Islet precursor cell (in vitro differentiated cells): Measurements from ENCODE around the gene LMTK2.
"Not testable (repeated sequence)": the region's sequence is repeated elsewhere in the genome, so short reads cannot be mapped to it uniquely, and the experiment has no call there.

Experiments
- DNase-seq: peaks from one replicate; pipeline ENCODE4 v3.0.0-alpha.2; 2018

Gene LMTK2

GRCh38 chr7:98107313-98107721 lies 655 bp downstream of the LMTK2 start:
- no peak for DNase-seq

GRCh38 chr7:98110249-98111022 lies 3.8 kb downstream of the LMTK2 start:
- DNase-seq: no peak

- no peak for DNase-seq
Measured at GRCh38 chr7:98112077-98112476, 5.4 kb downstream of the LMTK2 start.

GRCh38 chr7:98115746-98116525 lies 9.3 kb downstream of the LMTK2 start:
- DNase-seq: no peak

DNA sequence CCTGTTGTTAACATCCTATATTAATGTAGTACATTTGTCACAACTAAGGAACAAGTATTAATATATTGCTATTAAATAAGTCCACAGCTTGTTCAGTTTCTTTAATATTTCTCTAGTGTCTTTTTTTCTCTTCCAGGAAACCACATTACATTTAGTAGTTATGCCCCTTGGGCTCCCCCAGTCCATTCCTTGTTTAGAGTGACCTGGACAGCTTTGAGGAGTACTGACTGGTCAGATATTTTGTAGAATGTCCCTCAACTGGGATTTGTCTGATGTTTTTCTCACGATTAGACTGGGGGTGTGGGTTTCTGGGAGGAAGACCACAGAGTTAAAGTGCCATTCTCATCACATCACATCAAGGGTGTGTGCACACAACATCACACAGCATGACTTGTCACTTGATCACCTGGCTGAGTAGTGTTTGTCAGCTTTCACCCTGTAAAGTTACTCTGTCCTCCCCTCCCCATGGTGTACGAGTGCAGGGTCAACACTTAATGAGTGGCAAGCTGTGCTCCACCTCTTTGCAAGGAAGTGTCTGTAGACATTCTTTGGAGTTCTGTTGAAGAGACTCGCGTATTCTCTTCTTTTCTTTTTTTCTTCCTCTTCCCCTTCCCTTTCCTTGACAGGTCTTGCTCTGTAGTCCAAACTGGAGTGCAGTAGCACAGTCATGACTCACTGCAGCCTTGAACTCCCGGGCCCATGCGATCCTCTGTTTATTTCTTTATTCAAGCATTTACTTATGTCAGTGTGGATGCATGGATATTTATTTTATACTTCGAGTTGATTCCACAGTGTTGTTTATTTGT lies 10.2 kb downstream of the LMTK2 start:
- DNase-seq: no peak

- DNase-seq: no peak
Measured at GRCh38 chr7:98119256-98119918, 12.7 kb downstream of the LMTK2 start.

GRCh38 chr7:98120559-98120958 lies 13.9 kb downstream of the LMTK2 start:
- no peak for DNase-seq

GRCh38 chr7:98121388-98121787 lies 14.7 kb downstream of the LMTK2 start:
- not testable (repeated sequence) for DNase-seq

DNA sequence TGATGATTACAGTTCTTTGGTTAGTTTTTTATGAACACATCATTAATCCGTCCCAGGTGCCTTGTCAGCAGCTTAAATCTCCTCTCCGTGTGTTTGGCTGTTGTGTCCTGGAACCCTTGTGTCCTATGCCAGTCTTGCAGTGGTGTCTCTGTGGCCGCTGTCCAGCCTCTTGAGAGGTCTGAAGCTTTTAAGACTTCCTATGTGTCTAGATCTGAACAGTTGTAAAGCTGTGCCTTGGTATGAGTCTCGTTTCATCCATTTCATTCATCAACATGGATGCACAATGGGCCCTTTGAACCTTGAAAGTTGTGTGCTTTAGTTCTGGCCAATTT lies 16.7 kb downstream of the LMTK2 start:
- peak; percentile 39 for DNase-seq

DNA sequence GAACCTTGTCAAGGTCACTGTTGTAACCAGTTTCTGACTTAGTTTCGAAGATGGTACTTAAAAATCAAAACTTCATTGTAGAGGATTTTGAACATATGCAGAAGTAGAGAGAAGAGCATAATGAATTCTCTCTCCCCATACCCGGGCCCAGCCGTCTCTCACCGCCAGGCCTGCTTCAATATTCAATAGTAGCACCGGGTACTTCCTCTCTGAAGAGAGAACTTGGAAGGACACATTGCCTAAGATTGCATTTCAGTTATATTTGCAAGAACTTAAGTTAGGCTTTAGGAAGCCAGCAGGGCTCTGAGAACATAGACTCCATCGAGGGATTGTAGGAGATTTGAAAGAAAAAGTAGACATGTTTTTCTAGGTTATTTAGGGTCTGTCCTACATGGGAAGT lies 19.1 kb downstream of the LMTK2 start:
- no peak for DNase-seq

DNA sequence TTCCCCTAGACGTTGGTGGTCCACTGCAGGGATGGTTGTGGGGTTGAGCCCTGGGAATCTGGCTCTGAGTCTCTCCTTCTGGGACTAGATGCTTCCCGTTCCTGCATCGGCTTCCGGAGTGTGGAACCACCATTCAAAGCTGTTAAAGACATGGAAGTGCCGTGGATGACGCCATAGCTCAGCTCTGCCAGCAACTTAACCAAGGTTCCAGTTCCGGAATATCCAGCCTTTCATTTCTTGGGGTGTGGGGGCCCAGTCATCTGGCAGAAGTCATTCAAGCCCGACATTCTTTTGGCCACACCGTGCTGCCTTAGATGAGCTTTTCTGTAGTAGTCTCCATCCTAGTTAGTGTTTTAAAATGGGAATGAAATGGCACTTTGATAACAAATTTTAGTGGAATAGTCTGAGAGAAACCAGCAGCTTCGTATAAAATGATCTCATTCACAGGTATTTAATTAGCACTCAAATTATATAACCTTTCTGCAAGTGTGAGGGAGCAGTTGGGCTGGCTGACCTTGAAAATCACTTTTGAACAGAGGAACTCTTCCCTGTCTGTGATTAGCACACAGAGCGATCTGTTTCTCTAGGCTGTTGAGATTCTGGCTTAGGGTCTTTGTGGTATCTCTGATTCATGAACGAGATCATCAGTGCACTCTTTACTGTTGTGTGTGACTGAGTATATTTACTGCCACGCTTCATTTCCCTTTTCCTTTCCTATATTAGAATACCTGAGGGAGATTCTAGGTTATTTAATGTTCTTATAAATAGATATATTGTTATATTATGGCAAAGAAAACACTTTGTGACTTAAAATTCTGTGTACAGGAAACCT lies 19.9 kb downstream of the LMTK2 start:
- DNase-seq: no peak

- DNase-seq: no peak
Measured at GRCh38 chr7:98128346-98128745, 21.7 kb downstream of the LMTK2 start.

DNA sequence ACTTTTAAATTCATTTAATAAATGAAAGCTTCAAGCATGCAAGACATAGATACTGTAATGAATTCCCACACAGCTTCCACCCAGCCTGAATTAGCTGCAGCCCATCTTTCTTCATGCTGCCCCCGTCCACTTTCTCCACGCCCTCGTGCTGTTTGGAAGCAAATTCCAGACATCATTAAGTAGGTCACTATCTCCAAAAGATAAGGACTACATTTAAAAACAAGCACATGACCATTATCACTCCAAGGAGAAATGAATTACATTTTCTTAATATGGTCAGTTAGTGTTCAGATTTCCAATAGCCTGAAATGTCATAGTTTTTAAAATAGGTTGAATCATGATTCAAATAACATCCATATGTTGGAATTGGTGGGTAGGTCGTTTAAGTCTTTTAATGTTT lies 24.3 kb downstream of the LMTK2 start:
- no peak for DNase-seq

DNA sequence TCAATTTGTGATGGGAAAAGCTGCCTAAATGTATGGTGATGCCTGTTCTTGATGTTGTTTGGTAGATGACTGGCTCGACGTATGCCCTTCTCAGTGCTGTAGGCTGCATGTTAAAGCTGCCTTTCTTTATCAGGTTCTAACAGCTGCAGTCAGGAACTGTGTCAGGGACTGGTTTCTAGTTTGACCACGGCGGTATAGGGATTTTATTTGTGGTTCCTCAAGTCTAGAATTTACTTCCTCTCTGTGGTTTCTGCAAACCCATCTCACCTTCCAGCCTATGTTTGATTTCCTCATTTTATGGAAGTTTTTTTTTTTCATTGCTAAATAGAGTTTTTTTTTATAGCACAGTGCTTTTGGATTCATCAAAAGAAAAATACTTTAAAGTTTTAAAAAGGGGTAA lies 26.5 kb downstream of the LMTK2 start:
- no peak for DNase-seq

GRCh38 chr7:98133621-98134303 lies 27.1 kb downstream of the LMTK2 start:
- DNase-seq: no peak

GRCh38 chr7:98134420-98135228 lies 28.0 kb downstream of the LMTK2 start:
- DNase-seq: no peak

GRCh38 chr7:98135984-98136383 lies 29.3 kb downstream of the LMTK2 start:
- no peak for DNase-seq

DNA sequence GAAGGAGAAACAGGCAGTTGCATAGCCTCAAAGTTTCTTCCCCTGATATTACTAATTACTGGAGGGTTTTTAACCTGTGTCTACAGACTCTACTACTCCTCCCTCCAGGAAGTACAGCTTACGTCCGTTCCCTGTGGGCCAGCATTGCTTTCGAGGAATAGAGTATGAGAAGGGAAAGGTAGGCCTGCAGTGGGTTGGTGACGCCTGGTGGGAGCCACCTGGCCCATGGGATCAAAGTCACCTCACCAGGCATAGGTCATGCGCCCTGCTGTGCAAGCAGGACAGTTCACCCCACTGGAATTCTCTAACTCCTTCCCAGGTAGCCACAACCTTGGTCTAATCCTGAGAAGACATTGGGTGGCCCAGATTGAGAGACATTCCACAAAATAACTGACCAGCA lies 29.8 kb downstream of the LMTK2 start:
- DNase-seq: no peak

DNA sequence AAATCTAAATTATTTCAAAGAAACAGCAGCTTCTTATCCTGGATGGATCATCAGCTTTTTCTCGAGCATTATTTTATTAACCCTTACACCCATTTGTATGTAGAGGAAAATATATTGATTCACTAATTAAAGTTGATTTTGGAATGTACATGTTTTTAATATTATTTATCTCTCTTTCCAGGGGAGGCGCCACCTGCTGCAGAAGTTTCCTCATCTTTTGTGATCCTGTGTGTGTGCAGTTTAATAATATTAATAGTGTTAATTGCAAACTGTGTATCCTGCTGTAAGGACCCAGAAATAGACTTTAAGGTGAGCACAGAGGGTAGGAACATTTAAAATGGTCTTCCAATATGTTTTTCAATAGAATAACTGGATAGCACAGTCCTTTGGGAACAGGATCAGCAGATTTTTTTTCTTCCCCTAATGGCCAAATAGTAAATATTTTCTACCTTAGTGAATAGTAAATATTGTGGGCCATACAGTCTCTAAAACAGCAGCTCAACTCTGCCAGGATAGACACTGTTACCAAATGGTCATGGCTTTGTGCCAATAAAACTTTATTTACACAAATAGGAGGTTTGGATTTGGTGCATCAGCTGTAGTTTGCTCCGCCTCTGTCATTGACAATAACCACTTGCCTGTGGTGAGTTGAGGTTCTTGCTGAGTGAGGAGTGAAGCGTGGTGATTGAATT lies 30.6 kb downstream of the LMTK2 start:
- DNase-seq: no peak

DNA sequence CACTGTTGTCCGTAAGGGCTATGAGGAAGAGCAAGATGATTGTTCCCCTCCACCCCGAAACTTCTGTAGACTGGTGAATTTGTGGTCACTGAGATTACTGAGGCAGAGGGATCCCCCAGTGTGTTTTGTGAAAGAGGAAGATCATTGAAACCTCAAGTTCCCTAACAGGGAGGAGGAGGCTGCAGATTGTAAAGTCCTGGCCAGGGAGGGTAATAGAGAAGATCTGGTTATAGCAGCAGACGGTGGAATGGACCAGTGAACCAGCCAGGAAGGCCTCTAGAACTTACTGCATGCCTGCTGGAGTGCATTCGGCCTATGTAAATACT lies 31.1 kb downstream of the LMTK2 start:
- no peak for DNase-seq
